GM23338 (cell line): ENCODE results near the gene CDY2B.
"Not testable (repeated sequence)": the region's sequence is repeated elsewhere in the genome, so short reads cannot be mapped to it uniquely, and the experiment has no call there.

ENCODE experiments used
- CREB1 ChIP-seq: fragments of 250-450 bp; sonication (Bioruptor Pico); IDR thresholded peaks from 2 replicates; pipeline ENCODE4 v1.5.0; 2020; ENCODE audit warnings: low read depth, mild to moderate bottlenecking, moderate library complexity
- EZH2 ChIP-seq: fragments of 200-600 bp; sonication (generic); IDR thresholded peaks from one replicate; pipeline ENCODE4 v1.8.0; 2017; ENCODE audit warnings: antibody characterized with exemption, mild to moderate bottlenecking, low read depth; ENCODE audit not compliant: unreplicated experiment
- EZH2phosphoT487 ChIP-seq: fragments of 200-600 bp; sonication (generic); IDR thresholded peaks from one replicate; pipeline ENCODE4 v1.8.1; 2018; ENCODE audit warnings: antibody characterized with exemption; ENCODE audit not compliant: unreplicated experiment
- JUNB ChIP-seq: IDR thresholded peaks from one replicate; pipeline ENCODE4 v1.6.1; 2016; ENCODE audit warnings: antibody characterized with exemption; ENCODE audit not compliant: unreplicated experiment
- NANOG ChIP-seq: IDR thresholded peaks from 2 replicates; pipeline ENCODE4 v1.6.1; 2016; ENCODE audit warnings: antibody characterized with exemption, borderline replicate concordance
- POLR2AphosphoS5 ChIP-seq: IDR thresholded peaks from 2 replicates; pipeline ENCODE4 v1.6.1; 2016; ENCODE audit warnings: antibody characterized with exemption, low read depth
- STAT1 ChIP-seq: IDR thresholded peaks from one replicate; pipeline ENCODE4 v1.6.1; 2016; ENCODE audit warnings: antibody characterized with exemption; ENCODE audit not compliant: unreplicated experiment
- ZNF114 ChIP-seq: fragments of 250-450 bp; sonication (Bioruptor Pico); IDR thresholded peaks from 2 replicates; pipeline ENCODE4 v1.5.0; 2020; ENCODE audit warnings: mild to moderate bottlenecking, moderate library complexity
- ZNF331 ChIP-seq: fragments of 250-450 bp; sonication (Bioruptor Pico); IDR thresholded peaks from 2 replicates; pipeline ENCODE4 v1.5.0; 2020; ENCODE audit warnings: low read depth, mild to moderate bottlenecking, moderate library complexity
- TF ChIP-seq, protein P1 (sequence below), 2 experiments: fragments of 200-600 bp in 1 of 2; sonication (generic) in 1 of 2; conservative IDR thresholded peaks; 2 replicates each; pipeline versions ENCODE4 v1.5.1 to v1.6.1; 2016 to 2017; ENCODE audit warnings: antibody characterized with exemption in 2 of 2, low read depth in 2 of 2, mild to moderate bottlenecking in 2 of 2, moderate library complexity in 1 of 2
- TF ChIP-seq, protein P2 (sequence below): IDR thresholded peaks from one replicate; pipeline ENCODE4 v1.6.1; 2018; ENCODE audit warnings: antibody characterized with exemption; ENCODE audit not compliant: unreplicated experiment
- TF ChIP-seq, protein P3 (sequence below): IDR thresholded peaks from 2 replicates; pipeline ENCODE4 v1.6.1; 2016; ENCODE audit warnings: antibody characterized with exemption
- TF ChIP-seq, protein P4 (sequence below): fragments of 250-450 bp; sonication (Bioruptor Pico); IDR thresholded peaks from 2 replicates; pipeline ENCODE4 v1.5.0; 2020; ENCODE audit warnings: mild to moderate bottlenecking, moderate library complexity

DNA sequence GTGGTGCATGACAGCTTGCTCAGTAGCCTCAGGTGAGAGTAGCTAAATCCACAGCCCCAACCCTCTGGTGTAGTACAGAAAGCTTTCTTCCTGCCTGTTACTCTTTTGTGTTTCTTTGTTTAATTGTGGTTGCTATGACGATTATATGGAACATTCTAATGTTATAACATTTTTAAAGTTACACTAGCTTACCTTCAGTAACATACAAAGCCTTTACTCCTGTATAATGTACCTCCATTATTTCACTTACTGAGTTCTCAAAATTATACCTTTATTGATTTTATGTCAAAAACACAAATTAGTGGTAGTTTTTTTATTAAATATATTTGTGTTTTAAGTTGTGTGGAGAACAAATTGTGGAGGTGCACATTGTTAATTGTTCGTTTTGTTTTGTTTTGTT lies at the start of gene CDY2B:
- TF ChIP-seq, protein P1, sequence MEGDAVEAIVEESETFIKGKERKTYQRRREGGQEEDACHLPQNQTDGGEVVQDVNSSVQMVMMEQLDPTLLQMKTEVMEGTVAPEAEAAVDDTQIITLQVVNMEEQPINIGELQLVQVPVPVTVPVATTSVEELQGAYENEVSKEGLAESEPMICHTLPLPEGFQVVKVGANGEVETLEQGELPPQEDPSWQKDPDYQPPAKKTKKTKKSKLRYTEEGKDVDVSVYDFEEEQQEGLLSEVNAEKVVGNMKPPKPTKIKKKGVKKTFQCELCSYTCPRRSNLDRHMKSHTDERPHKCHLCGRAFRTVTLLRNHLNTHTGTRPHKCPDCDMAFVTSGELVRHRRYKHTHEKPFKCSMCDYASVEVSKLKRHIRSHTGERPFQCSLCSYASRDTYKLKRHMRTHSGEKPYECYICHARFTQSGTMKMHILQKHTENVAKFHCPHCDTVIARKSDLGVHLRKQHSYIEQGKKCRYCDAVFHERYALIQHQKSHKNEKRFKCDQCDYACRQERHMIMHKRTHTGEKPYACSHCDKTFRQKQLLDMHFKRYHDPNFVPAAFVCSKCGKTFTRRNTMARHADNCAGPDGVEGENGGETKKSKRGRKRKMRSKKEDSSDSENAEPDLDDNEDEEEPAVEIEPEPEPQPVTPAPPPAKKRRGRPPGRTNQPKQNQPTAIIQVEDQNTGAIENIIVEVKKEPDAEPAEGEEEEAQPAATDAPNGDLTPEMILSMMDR (conservative IDR thresholded peaks at IDR 0.05; ENCODE audit: low read depth in 2 of 2): not testable (repeated sequence)
- TF ChIP-seq POLR2AphosphoS5; JUNB; EZH2; CREB1; EZH2phosphoT487; ZNF114 (CRISPR knock-in tag); NANOG; ZNF331 (CRISPR knock-in tag); STAT1: not testable (repeated sequence)
- TF ChIP-seq, protein P2, sequence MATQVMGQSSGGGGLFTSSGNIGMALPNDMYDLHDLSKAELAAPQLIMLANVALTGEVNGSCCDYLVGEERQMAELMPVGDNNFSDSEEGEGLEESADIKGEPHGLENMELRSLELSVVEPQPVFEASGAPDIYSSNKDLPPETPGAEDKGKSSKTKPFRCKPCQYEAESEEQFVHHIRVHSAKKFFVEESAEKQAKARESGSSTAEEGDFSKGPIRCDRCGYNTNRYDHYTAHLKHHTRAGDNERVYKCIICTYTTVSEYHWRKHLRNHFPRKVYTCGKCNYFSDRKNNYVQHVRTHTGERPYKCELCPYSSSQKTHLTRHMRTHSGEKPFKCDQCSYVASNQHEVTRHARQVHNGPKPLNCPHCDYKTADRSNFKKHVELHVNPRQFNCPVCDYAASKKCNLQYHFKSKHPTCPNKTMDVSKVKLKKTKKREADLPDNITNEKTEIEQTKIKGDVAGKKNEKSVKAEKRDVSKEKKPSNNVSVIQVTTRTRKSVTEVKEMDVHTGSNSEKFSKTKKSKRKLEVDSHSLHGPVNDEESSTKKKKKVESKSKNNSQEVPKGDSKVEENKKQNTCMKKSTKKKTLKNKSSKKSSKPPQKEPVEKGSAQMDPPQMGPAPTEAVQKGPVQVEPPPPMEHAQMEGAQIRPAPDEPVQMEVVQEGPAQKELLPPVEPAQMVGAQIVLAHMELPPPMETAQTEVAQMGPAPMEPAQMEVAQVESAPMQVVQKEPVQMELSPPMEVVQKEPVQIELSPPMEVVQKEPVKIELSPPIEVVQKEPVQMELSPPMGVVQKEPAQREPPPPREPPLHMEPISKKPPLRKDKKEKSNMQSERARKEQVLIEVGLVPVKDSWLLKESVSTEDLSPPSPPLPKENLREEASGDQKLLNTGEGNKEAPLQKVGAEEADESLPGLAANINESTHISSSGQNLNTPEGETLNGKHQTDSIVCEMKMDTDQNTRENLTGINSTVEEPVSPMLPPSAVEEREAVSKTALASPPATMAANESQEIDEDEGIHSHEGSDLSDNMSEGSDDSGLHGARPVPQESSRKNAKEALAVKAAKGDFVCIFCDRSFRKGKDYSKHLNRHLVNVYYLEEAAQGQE: not testable (repeated sequence)
- TF ChIP-seq, protein P3, sequence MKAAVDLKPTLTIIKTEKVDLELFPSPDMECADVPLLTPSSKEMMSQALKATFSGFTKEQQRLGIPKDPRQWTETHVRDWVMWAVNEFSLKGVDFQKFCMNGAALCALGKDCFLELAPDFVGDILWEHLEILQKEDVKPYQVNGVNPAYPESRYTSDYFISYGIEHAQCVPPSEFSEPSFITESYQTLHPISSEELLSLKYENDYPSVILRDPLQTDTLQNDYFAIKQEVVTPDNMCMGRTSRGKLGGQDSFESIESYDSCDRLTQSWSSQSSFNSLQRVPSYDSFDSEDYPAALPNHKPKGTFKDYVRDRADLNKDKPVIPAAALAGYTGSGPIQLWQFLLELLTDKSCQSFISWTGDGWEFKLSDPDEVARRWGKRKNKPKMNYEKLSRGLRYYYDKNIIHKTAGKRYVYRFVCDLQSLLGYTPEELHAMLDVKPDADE: not testable (repeated sequence)
- TF ChIP-seq, protein P4, sequence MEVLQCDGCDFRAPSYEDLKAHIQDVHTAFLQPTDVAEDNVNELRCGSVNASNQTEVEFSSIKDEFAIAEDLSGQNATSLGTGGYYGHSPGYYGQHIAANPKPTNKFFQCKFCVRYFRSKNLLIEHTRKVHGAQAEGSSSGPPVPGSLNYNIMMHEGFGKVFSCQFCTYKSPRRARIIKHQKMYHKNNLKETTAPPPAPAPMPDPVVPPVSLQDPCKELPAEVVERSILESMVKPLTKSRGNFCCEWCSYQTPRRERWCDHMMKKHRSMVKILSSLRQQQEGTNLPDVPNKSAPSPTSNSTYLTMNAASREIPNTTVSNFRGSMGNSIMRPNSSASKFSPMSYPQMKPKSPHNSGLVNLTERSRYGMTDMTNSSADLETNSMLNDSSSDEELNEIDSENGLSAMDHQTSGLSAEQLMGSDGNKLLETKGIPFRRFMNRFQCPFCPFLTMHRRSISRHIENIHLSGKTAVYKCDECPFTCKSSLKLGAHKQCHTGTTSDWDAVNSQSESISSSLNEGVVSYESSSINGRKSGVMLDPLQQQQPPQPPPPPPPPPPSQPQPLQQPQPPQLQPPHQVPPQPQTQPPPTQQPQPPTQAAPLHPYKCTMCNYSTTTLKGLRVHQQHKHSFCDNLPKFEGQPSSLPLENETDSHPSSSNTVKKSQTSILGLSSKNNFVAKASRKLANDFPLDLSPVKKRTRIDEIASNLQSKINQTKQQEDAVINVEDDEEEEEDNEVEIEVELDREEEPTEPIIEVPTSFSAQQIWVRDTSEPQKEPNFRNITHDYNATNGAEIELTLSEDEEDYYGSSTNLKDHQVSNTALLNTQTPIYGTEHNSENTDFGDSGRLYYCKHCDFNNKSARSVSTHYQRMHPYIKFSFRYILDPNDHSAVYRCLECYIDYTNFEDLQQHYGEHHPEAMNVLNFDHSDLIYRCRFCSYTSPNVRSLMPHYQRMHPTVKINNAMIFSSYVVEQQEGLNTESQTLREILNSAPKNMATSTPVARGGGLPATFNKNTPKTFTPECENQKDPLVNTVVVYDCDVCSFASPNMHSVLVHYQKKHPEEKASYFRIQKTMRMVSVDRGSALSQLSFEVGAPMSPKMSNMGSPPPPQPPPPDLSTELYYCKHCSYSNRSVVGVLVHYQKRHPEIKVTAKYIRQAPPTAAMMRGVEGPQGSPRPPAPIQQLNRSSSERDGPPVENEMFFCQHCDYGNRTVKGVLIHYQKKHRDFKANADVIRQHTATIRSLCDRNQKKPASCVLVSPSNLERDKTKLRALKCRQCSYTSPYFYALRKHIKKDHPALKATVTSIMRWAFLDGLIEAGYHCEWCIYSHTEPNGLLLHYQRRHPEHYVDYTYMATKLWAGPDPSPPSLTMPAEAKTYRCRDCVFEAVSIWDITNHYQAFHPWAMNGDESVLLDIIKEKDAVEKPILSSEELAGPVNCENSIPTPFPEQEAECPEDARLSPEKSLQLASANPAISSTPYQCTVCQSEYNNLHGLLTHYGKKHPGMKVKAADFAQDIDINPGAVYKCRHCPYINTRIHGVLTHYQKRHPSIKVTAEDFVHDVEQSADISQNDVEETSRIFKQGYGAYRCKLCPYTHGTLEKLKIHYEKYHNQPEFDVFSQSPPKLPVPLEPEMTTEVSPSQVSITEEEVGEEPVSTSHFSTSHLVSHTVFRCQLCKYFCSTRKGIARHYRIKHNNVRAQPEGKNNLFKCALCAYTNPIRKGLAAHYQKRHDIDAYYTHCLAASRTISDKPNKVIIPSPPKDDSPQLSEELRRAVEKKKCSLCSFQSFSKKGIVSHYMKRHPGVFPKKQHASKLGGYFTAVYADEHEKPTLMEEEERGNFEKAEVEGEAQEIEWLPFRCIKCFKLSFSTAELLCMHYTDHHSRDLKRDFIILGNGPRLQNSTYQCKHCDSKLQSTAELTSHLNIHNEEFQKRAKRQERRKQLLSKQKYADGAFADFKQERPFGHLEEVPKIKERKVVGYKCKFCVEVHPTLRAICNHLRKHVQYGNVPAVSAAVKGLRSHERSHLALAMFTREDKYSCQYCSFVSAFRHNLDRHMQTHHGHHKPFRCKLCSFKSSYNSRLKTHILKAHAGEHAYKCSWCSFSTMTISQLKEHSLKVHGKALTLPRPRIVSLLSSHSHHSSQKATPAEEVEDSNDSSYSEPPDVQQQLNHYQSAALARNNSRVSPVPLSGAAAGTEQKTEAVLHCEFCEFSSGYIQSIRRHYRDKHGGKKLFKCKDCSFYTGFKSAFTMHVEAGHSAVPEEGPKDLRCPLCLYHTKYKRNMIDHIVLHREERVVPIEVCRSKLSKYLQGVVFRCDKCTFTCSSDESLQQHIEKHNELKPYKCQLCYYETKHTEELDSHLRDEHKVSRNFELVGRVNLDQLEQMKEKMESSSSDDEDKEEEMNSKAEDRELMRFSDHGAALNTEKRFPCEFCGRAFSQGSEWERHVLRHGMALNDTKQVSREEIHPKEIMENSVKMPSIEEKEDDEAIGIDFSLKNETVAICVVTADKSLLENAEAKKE (CRISPR knock-in tag): not testable (repeated sequence)
